ENCODE measurements around the gene NT5DC3.

NT5DC3 gene

GRCh38 chr12:103743788-103744187 is 97.2 kb downstream of the NT5DC3 start:
- no peaks in the 10 kb centered on the region for H3K4me1 ChIP-seq (ENCODE audit: control insufficient read depth, insufficient read depth, low read length, poor library complexity, severe bottlenecking)
- no peaks in the 10 kb centered on the region for H3K36me3 ChIP-seq (ENCODE audit: control insufficient read depth, insufficient read depth, low read length)
- 86 to 100% methylated on average over 1 to 2 of the region's 3 CpGs for WGBS, 2 experiments (ENCODE audit: insufficient coverage in 2 of 2)
- no peak overlapping the region for H3K27ac ChIP-seq (ENCODE audit: low read depth, low read length, severe bottlenecking)
- no peaks in the 10 kb centered on the region for H3K9me3 ChIP-seq (ENCODE audit: control insufficient read depth, low read length)
- H3K4me3 ChIP-seq (ENCODE audit: extremely low read depth, insufficient read depth, low read length, poor library complexity, severe bottlenecking), result no peak overlapping the region

GRCh38 chr12:103742349-103742932 is 98.6 kb downstream of the NT5DC3 start:
- 91% methylated on average over 13 to 14 of the region's 15 CpGs for WGBS, 2 experiments (ENCODE audit: insufficient coverage in 2 of 2)
- H3K9me3 ChIP-seq (ENCODE audit: control insufficient read depth, low read length), result no peaks in the 10 kb centered on the region
- no peak overlapping the region for H3K27ac ChIP-seq (ENCODE audit: low read depth, low read length, severe bottlenecking)
- no peaks in the 10 kb centered on the region for H3K4me1 ChIP-seq (ENCODE audit: control insufficient read depth, insufficient read depth, low read length, poor library complexity, severe bottlenecking)
- no peak overlapping the region for H3K4me3 ChIP-seq (ENCODE audit: extremely low read depth, insufficient read depth, low read length, poor library complexity, severe bottlenecking)
- H3K36me3 ChIP-seq (ENCODE audit: control insufficient read depth, insufficient read depth, low read length), result no peaks in the 10 kb centered on the region

DNA sequence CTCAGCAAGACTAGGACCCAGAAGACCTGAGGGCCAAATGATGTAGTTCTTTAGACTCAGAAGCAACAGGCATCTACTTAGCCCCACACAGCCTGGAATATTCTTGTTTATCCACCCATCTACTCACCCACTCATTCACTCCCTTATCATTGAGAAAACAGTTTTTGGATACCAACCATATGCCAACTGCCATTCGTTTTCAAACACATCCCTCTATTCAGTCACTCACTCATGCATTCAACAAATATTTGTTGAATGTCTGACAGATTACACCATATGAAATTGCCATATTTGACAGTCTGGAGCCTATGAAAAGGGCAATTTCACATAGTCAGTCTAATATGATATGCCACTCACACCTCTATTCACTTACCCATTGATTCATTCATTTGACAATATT is 103.2 kb downstream of the NT5DC3 start:
- no peaks in the 10 kb centered on the region for H3K36me3 ChIP-seq (ENCODE audit: control insufficient read depth, insufficient read depth, low read length)
- H3K4me3 ChIP-seq (ENCODE audit: extremely low read depth, insufficient read depth, low read length, poor library complexity, severe bottlenecking), result no peak overlapping the region
- H3K9me3 ChIP-seq (ENCODE audit: control insufficient read depth, low read length), result no peaks in the 10 kb centered on the region
- no peaks in the 10 kb centered on the region for H3K4me1 ChIP-seq (ENCODE audit: control insufficient read depth, insufficient read depth, low read length, poor library complexity, severe bottlenecking)
- 80 to 84% methylated on average over 1 of the region's 1 CpG for WGBS, 2 experiments (ENCODE audit: insufficient coverage in 2 of 2)
- no peak overlapping the region for H3K27ac ChIP-seq (ENCODE audit: low read depth, low read length, severe bottlenecking)

GRCh38 chr12:103736572-103736971 is 104.5 kb downstream of the NT5DC3 start:
- Histone ChIP-seq H3K4me1 (ENCODE audit: control insufficient read depth, insufficient read depth, low read length, poor library complexity, severe bottlenecking) (no peaks in the 10 kb centered on the region), H3K36me3 (ENCODE audit: control insufficient read depth, insufficient read depth, low read length) (no peaks in the 10 kb centered on the region), H3K4me3 (ENCODE audit: extremely low read depth, insufficient read depth, low read length, poor library complexity, severe bottlenecking) (no peak overlapping the region), H3K27ac (ENCODE audit: low read depth, low read length, severe bottlenecking) (no peak overlapping the region), H3K9me3 (ENCODE audit: control insufficient read depth, low read length) (peaks cover under 1% of the 10 kb centered on the region)
- WGBS, 2 experiments (ENCODE audit: insufficient coverage in 2 of 2), result 100% methylated on average over 1 of the region's 1 CpG; no CpG with 5 or more reads in 1 of the 2 experiments

- Histone ChIP-seq H3K27ac (ENCODE audit: low read depth, low read length, severe bottlenecking) (no peak overlapping the region), H3K4me1 (ENCODE audit: control insufficient read depth, insufficient read depth, low read length, poor library complexity, severe bottlenecking) (no peaks in the 10 kb centered on the region), H3K36me3 (ENCODE audit: control insufficient read depth, insufficient read depth, low read length) (no peaks in the 10 kb centered on the region), H3K9me3 (ENCODE audit: control insufficient read depth, low read length) (peaks cover 8% of the 10 kb centered on the region), H3K4me3 (ENCODE audit: extremely low read depth, insufficient read depth, low read length, poor library complexity, severe bottlenecking) (no peak overlapping the region)
- 71 to 87% methylated on average over 5 to 7 of the region's 8 CpGs for WGBS, 2 experiments (ENCODE audit: insufficient coverage in 2 of 2)
These were observed 105.7 kb downstream of the NT5DC3 start for GRCh38 chr12:103735291-103735690.

DNA sequence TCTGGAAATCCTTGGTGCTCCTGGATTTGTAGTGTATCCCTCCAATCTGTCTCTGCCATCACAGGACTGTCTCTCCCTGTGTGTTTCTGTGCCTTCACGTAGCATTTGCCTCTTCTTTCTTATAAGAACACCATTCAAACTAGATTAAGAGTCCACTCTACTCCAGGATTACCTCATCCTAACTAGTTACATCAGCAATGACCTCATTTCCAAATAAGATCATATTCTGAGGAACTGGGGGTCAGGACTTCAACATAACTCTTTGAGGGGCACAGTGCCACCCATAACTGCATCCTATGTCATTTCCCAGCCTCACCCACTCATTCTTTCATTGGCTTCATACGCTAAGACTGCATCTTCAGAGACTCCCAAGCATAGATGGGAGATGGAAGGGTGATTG is 106.2 kb downstream of the NT5DC3 start:
- 73% methylated on average over 1 of the region's 2 CpGs; no CpG with 5 or more reads in 1 of the 2 experiments for WGBS, 2 experiments (ENCODE audit: insufficient coverage in 2 of 2)
- Histone ChIP-seq H3K4me1 (ENCODE audit: control insufficient read depth, insufficient read depth, low read length, poor library complexity, severe bottlenecking) (no peaks in the 10 kb centered on the region), H3K27ac (ENCODE audit: low read depth, low read length, severe bottlenecking) (no peak overlapping the region), H3K36me3 (ENCODE audit: control insufficient read depth, insufficient read depth, low read length) (no peaks in the 10 kb centered on the region), H3K9me3 (ENCODE audit: control insufficient read depth, low read length) (peaks cover 8% of the 10 kb centered on the region), H3K4me3 (ENCODE audit: extremely low read depth, insufficient read depth, low read length, poor library complexity, severe bottlenecking) (no peak overlapping the region)

GRCh38 chr12:103731539-103731938 is 109.5 kb downstream of the NT5DC3 start:
- Histone ChIP-seq H3K4me1 (ENCODE audit: control insufficient read depth, insufficient read depth, low read length, poor library complexity, severe bottlenecking) (no peaks in the 10 kb centered on the region), H3K27ac (ENCODE audit: low read depth, low read length, severe bottlenecking) (no peak overlapping the region), H3K9me3 (ENCODE audit: control insufficient read depth, low read length) (peaks cover 8% of the 10 kb centered on the region), H3K36me3 (ENCODE audit: control insufficient read depth, insufficient read depth, low read length) (no peaks in the 10 kb centered on the region), H3K4me3 (ENCODE audit: extremely low read depth, insufficient read depth, low read length, poor library complexity, severe bottlenecking) (no peak overlapping the region)
- WGBS, 2 experiments (ENCODE audit: insufficient coverage in 2 of 2), result no CpG with 5 or more reads among the region's 1 CpG

DNA sequence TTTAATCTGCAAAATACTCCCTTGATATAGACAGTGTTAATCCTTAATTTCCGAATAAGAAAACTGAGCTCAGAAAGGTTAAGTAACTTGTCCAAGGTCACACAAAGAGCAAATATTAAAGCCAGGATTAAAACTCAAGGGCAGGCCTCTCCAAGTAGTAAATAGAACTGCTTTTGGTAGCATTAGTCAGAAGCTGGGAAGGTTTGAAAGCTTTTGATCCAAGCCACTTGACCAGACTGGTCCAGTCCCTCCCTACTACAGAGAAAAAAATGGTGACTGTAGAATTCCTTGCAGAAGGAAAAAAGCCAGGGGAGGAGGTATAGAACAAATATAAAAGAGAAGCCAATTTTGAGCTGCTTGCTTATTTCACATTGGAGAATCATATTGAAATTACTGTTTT is 111.5 kb downstream of the NT5DC3 start:
- Histone ChIP-seq H3K9me3 (ENCODE audit: control insufficient read depth, low read length) (peaks cover 8% of the 10 kb centered on the region), H3K27ac (ENCODE audit: low read depth, low read length, severe bottlenecking) (no peak overlapping the region), H3K4me1 (ENCODE audit: control insufficient read depth, insufficient read depth, low read length, poor library complexity, severe bottlenecking) (no peaks in the 10 kb centered on the region), H3K36me3 (ENCODE audit: control insufficient read depth, insufficient read depth, low read length) (no peaks in the 10 kb centered on the region), H3K4me3 (ENCODE audit: extremely low read depth, insufficient read depth, low read length, poor library complexity, severe bottlenecking) (no peak overlapping the region)
- WGBS, 2 experiments (ENCODE audit: insufficient coverage in 2 of 2), result 100% methylated on average over 1 of the region's 1 CpG; no CpG with 5 or more reads in 1 of the 2 experiments

GRCh38 chr12:103728323-103728722 is 112.7 kb downstream of the NT5DC3 start:
- no peaks in the 10 kb centered on the region for H3K36me3 ChIP-seq (ENCODE audit: control insufficient read depth, insufficient read depth, low read length)
- H3K9me3 ChIP-seq (ENCODE audit: control insufficient read depth, low read length), result peaks cover 8% of the 10 kb centered on the region
- 87 to 88% methylated on average over 1 to 3 of the region's 4 CpGs for WGBS, 2 experiments (ENCODE audit: insufficient coverage in 2 of 2)
- no peaks in the 10 kb centered on the region for H3K4me1 ChIP-seq (ENCODE audit: control insufficient read depth, insufficient read depth, low read length, poor library complexity, severe bottlenecking)
- no peak overlapping the region for H3K27ac ChIP-seq (ENCODE audit: low read depth, low read length, severe bottlenecking)
- H3K4me3 ChIP-seq (ENCODE audit: extremely low read depth, insufficient read depth, low read length, poor library complexity, severe bottlenecking), result no peak overlapping the region

- Histone ChIP-seq H3K27ac (ENCODE audit: low read depth, low read length, severe bottlenecking) (no peak overlapping the region), H3K9me3 (ENCODE audit: control insufficient read depth, low read length) (peaks cover 8% of the 10 kb centered on the region), H3K4me1 (ENCODE audit: control insufficient read depth, insufficient read depth, low read length, poor library complexity, severe bottlenecking) (no peaks in the 10 kb centered on the region), H3K36me3 (ENCODE audit: control insufficient read depth, insufficient read depth, low read length) (no peaks in the 10 kb centered on the region), H3K4me3 (ENCODE audit: extremely low read depth, insufficient read depth, low read length, poor library complexity, severe bottlenecking) (no peak overlapping the region)
- WGBS, 2 experiments (ENCODE audit: insufficient coverage in 2 of 2), result 100% methylated on average over 1 of the region's 3 CpGs; no CpG with 5 or more reads in 1 of the 2 experiments
These were observed 113.4 kb downstream of the NT5DC3 start for GRCh38 chr12:103727638-103728037.

DNA sequence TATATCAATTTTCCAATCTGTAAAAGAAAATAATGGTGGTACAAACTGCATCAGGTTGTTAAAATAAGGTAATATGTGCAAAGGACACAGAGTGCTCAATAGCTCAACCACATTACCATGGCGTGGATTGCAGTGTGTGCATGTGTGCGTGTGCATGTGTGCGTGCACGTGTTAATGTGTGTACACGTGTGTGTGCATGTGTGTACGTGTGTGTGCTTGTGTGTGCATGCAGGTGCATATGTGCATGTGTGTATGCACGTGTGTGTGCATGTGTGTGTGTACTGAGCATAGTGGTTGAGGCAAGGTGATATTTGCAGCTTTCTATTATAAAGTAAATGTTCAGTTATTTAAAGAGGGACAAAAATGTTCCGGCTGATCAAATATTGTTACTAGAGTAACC is 115.6 kb downstream of the NT5DC3 start:
- no peaks in the 10 kb centered on the region for H3K36me3 ChIP-seq (ENCODE audit: control insufficient read depth, insufficient read depth, low read length)
- no peaks in the 10 kb centered on the region for H3K4me1 ChIP-seq (ENCODE audit: control insufficient read depth, insufficient read depth, low read length, poor library complexity, severe bottlenecking)
- H3K27ac ChIP-seq (ENCODE audit: low read depth, low read length, severe bottlenecking), result no peak overlapping the region
- no peaks in the 10 kb centered on the region for H3K9me3 ChIP-seq (ENCODE audit: control insufficient read depth, low read length)
- H3K4me3 ChIP-seq (ENCODE audit: extremely low read depth, insufficient read depth, low read length, poor library complexity, severe bottlenecking), result no peak overlapping the region
- WGBS, 2 experiments (ENCODE audit: insufficient coverage in 2 of 2), result 69 to 91% methylated on average over 3 to 7 of the region's 8 CpGs

All from mesodermal cell (in vitro differentiated cells).